Neuronal stem cell (in vitro differentiated cells): ENCODE results near the gene PAK5.

Experiments used
- DNase-seq: peaks from one replicate; pipeline ENCODE4 v3.0.0-alpha.2; 2013; ENCODE audit warnings: low spot score
- H2AFZ ChIP-seq: one replicate; pipeline ENCODE4 v1.6.1; 2013; ENCODE audit warnings: mild to moderate bottlenecking, low read length, inconsistent platforms
- H2AK5ac ChIP-seq: 2 replicates; pipeline ENCODE4 v1.6.1; 2013; ENCODE audit warnings: low read depth, mild to moderate bottlenecking, inconsistent platforms, low read length, moderate library complexity, mixed read lengths
- H2BK120ac ChIP-seq: 2 replicates; pipeline ENCODE4 v1.6.1; 2013; ENCODE audit warnings: low read depth, mild to moderate bottlenecking, inconsistent platforms, low read length, moderate library complexity, mixed read lengths
- H2BK12ac ChIP-seq: one replicate; pipeline ENCODE4 v1.6.1; 2013; ENCODE audit warnings: low read length, inconsistent platforms
- H2BK15ac ChIP-seq: 2 replicates; pipeline ENCODE4 v1.6.1; 2013; ENCODE audit warnings: mild to moderate bottlenecking, low read length, inconsistent platforms, mixed read lengths
- H2BK5ac ChIP-seq: one replicate; pipeline ENCODE4 v1.6.1; 2013; ENCODE audit warnings: inconsistent platforms, mild to moderate bottlenecking, low read length, moderate library complexity
- H3K14ac ChIP-seq: one replicate; pipeline ENCODE4 v1.6.1; 2013; ENCODE audit warnings: low read length, inconsistent platforms
- H3K18ac ChIP-seq: 2 replicates; pipeline ENCODE4 v1.6.1; 2013; ENCODE audit warnings: low read length, inconsistent platforms
- H3K23ac ChIP-seq: 2 replicates; pipeline ENCODE4 v1.6.1; 2013; ENCODE audit warnings: low read depth, mild to moderate bottlenecking, mixed read lengths, low read length, inconsistent platforms; ENCODE audit not compliant: poor library complexity
- H3K27ac ChIP-seq: replicated peaks from 3 replicates; pipeline ENCODE4 v1.5.1; 2013; ENCODE audit warnings: low read length, inconsistent platforms
- H3K27me3 ChIP-seq, 3 experiments: 2 replicates each; pipeline ENCODE4 v1.6.1; 2013; ENCODE audit warnings: low read length in 3 of 3, mild to moderate bottlenecking in 2 of 3, inconsistent platforms in 1 of 3, low read depth in 1 of 3, mixed read lengths in 1 of 3, moderate library complexity in 1 of 3; ENCODE audit not compliant: control insufficient read depth in 3 of 3, insufficient read depth in 3 of 3
- H3K36me3 ChIP-seq, 2 donors: replicated peaks in 1 of 2; 2 replicates each; pipeline ENCODE4 v1.6.1; 2013; ENCODE audit warnings: low read length in 2 of 2; ENCODE audit not compliant: control insufficient read depth in 2 of 2, insufficient read depth in 2 of 2
- H3K4ac ChIP-seq: 2 replicates; pipeline ENCODE4 v1.6.1; 2013; ENCODE audit warnings: inconsistent platforms, mild to moderate bottlenecking, low read length, moderate library complexity
- H3K4me1 ChIP-seq, 2 donors: 1 replicate in 1 of 2; 2 replicates in 1 of 2; pipeline ENCODE4 v1.6.1; 2013; ENCODE audit warnings: low read length in 2 of 2, low read depth in 1 of 2; ENCODE audit not compliant: control insufficient read depth in 2 of 2, insufficient read depth in 1 of 2
- H3K4me2 ChIP-seq: one replicate; pipeline ENCODE4 v1.6.1; 2013; ENCODE audit warnings: mild to moderate bottlenecking, low read length, inconsistent platforms; ENCODE audit not compliant: insufficient read depth, poor library complexity, severe bottlenecking
- H3K4me3 ChIP-seq, 2 donors: 2 replicates each; pipeline ENCODE4 v1.5.1; 2013; ENCODE audit warnings: low read length in 2 of 2, mild to moderate bottlenecking in 2 of 2, inconsistent platforms in 1 of 2, moderate library complexity in 1 of 2
- H3K79me1 ChIP-seq: one replicate; pipeline ENCODE4 v1.6.1; 2013; ENCODE audit warnings: low read depth, mild to moderate bottlenecking, inconsistent platforms, low read length, moderate library complexity
- H3K9ac ChIP-seq: one replicate; pipeline ENCODE4 v1.6.1; 2013; ENCODE audit warnings: mild to moderate bottlenecking, low read depth, low read length, inconsistent platforms; ENCODE audit not compliant: poor library complexity
- H3K9me3 ChIP-seq, 2 donors: replicated peaks in 1 of 2; 2 replicates each; pipeline versions ENCODE3 to v1.6.1; 2013; ENCODE audit warnings: low read length in 2 of 2, mild to moderate bottlenecking in 2 of 2, inconsistent platforms in 1 of 2, low read depth in 1 of 2, mixed read lengths in 1 of 2, moderate library complexity in 1 of 2; ENCODE audit not compliant: control insufficient read depth in 2 of 2, insufficient read depth in 1 of 2
- H4K8ac ChIP-seq: one replicate; pipeline ENCODE4 v1.6.1; 2013; ENCODE audit warnings: low read depth, mild to moderate bottlenecking, inconsistent platforms, low read length, moderate library complexity
- H4K91ac ChIP-seq: one replicate; pipeline ENCODE4 v1.6.1; 2013; ENCODE audit warnings: low read length, low read depth, mild to moderate bottlenecking, inconsistent platforms; ENCODE audit not compliant: poor library complexity
- WGBS, 2 donors: extraction: QIAGEN DNeasy Blood & Tissue Kit; methylation state at CpG; one replicate each; pipeline ENCODE4 v1.1.7; 2013; ENCODE audit warnings: missing lambda C conversion rate in 2 of 2, mixed read lengths in 1 of 2; ENCODE audit not compliant: insufficient read length in 2 of 2, insufficient replicate concordance in 1 of 2; ENCODE audit errors: extremely low coverage in 2 of 2; 5-methylcytosine and 5-hydroxymethylcytosine counted together

Gene PAK5

DNA sequence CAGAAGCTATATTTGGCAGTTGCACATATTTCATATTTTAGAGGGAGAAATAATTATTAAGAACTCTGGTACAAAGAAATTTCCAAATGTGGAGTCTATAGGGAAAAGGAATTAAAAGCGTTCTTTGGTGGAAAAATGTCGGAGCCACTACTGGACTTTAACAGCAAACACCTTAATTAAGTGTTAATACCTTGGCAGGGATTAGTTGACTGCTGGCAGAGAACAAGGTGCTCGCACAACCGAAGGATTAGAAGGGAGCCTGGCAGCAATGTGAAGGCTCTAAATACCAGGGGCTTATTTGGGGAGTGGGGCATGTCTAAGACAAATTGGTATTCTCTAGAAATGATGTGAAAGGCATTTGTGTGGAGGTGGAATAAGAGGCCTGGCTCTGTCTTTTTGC, 98.9 kb downstream of the PAK5 start:
- H4K91ac ChIP-seq: no peak overlapping the region
- H3K36me3 ChIP-seq: no peaks in the 10 kb centered on the region
- no peaks in the 10 kb centered on the region for H3K27me3 ChIP-seq
- no peak overlapping the region for H2BK15ac ChIP-seq
- H3K4me2 ChIP-seq: no peak overlapping the region
- no peak overlapping the region for H3K4ac ChIP-seq
- no peak overlapping the region for H4K8ac ChIP-seq
- no peak overlapping the region for H3K14ac ChIP-seq
- H3K79me1 ChIP-seq: no peaks in the 10 kb centered on the region
- no peak overlapping the region for H3K4me3 ChIP-seq
- H3K18ac ChIP-seq: no peak overlapping the region
- no peak overlapping the region for H3K27ac ChIP-seq
- H2BK12ac ChIP-seq: no peak overlapping the region
- no peak overlapping the region for H2BK120ac ChIP-seq
- WGBS, 2 donors: no CpG with 5 or more reads among the region's 4 CpGs
- H3K23ac ChIP-seq: no peak overlapping the region
- no peak overlapping the region for H2BK5ac ChIP-seq
- no peak for DNase-seq
- no peak overlapping the region for H2AK5ac ChIP-seq
- no peak overlapping the region for H3K9ac ChIP-seq
- no peaks in the 10 kb centered on the region for H3K9me3 ChIP-seq
- H2AFZ ChIP-seq: no peak overlapping the region
- no peaks in the 10 kb centered on the region for H3K4me1 ChIP-seq

DNA sequence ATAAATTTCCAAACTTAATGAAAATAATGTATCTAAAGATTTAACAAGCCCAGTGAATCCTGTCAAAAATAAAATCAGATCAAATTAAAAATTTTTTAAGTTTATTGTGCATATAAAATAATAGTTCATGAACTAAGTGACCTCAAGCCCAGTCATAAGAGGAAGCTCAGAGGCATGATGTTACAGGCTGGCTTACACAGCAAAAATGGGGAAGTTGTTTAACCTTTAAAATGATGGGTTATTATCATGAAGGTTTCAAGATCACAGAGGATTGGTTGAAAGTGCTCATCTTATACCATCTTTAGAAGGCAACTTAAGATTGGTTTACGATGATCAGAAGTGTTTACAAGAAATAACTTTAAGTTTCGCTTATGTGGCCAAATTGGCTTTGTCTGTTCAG, 102.5 kb downstream of the PAK5 start:
- Histone ChIP-seq H2BK5ac (no peak overlapping the region), H4K91ac (no peak overlapping the region), H2AFZ (no peak overlapping the region), H3K23ac (no peak overlapping the region), H2AK5ac (no peak overlapping the region), H3K4me1 (no peaks in the 10 kb centered on the region), H2BK12ac (no peak overlapping the region), H2BK120ac (no peak overlapping the region), H3K4ac (no peak overlapping the region), H3K27me3 (no peaks in the 10 kb centered on the region), H3K27ac (no peak overlapping the region), H3K4me3 (no peak overlapping the region), H3K4me2 (no peak overlapping the region), H2BK15ac (no peak overlapping the region), H3K9me3 (no peaks in the 10 kb centered on the region), H3K9ac (no peak overlapping the region), H3K14ac (no peak overlapping the region), H3K18ac (no peak overlapping the region), H3K36me3 (no peaks in the 10 kb centered on the region), H3K79me1 (no peaks in the 10 kb centered on the region), H4K8ac (no peak overlapping the region)
- WGBS, 2 donors: no CpG with 5 or more reads among the region's 2 CpGs
- no peak for DNase-seq

DNA sequence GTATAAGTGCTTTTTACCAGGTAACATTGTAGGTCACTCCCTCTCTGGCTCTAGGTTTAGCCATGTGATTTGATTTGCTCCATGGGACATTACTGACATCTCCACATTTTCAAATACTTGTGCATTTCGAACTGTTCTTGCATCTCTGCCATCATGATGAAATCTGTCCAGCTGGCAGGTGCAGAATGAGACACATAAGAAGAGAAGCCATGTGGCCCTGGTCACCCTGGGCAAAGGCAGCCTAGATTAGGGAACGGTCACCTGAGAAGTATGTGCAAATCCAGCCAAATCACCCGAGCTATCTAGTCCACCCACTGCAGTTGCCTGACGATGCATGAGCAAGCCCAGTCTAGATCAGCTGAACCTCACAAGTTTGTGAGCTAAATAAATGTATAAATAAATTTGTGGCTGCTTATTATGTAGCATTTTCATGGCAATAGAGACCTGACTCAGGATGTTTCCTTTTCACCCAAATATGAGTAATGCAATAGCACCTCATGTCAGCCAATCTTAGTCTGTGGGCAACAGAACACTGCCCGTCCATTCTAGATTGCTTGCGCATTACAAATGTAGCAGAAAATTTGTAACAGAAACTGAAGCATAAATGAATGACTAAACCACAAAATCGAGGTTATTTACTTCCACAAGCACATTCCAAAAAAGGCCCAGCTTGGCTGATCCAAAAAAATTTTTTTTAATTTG, 115.2 kb downstream of the PAK5 start:
- Histone ChIP-seq H2AK5ac (no peak overlapping the region), H2BK5ac (no peak overlapping the region), H3K18ac (no peak overlapping the region), H3K4me2 (no peak overlapping the region), H3K4ac (no peak overlapping the region), H3K9ac (no peak overlapping the region), H4K8ac (no peak overlapping the region), H3K9me3 (no peaks in the 10 kb centered on the region), H2AFZ (no peak overlapping the region), H2BK15ac (no peak overlapping the region), H3K36me3 (no peaks in the 10 kb centered on the region), H3K14ac (no peak overlapping the region), H3K27me3 (no peaks in the 10 kb centered on the region), H2BK120ac (no peak overlapping the region), H3K4me3 (no peak overlapping the region), H3K23ac (no peak overlapping the region), H4K91ac (no peak overlapping the region), H2BK12ac (no peak overlapping the region), H3K4me1 (no peaks in the 10 kb centered on the region), H3K27ac (no peak overlapping the region), H3K79me1 (no peaks in the 10 kb centered on the region)
- no peak for DNase-seq
- no CpG with 5 or more reads among the region's 7 CpGs for WGBS, 2 donors

- Histone ChIP-seq H2BK120ac (no peak overlapping the region), H3K9ac (no peak overlapping the region), H3K18ac (no peak overlapping the region), H3K4ac (no peak overlapping the region), H2BK5ac (no peak overlapping the region), H3K23ac (no peak overlapping the region), H3K14ac (no peak overlapping the region), H3K4me2 (no peak overlapping the region), H3K4me1 (no peaks in the 10 kb centered on the region), H3K4me3 (no peak overlapping the region), H4K8ac (no peak overlapping the region), H2AFZ (no peak overlapping the region), H2AK5ac (no peak overlapping the region), H2BK12ac (no peak overlapping the region), H4K91ac (no peak overlapping the region), H3K9me3 (no peaks in the 10 kb centered on the region), H2BK15ac (no peak overlapping the region), H3K36me3 (no peaks in the 10 kb centered on the region), H3K27me3 (no peaks in the 10 kb centered on the region), H3K79me1 (no peaks in the 10 kb centered on the region), H3K27ac (no peak overlapping the region)
- DNase-seq: no peak
- no CpG with 5 or more reads among the region's 2 CpGs for WGBS, 2 donors
Measured at GRCh38 chr20:9711872-9712271, 127.0 kb downstream of the PAK5 start.
